CD4-positive, alpha-beta T cell (primary cell): ENCODE measurements around the gene MYRIP. TPM values are rescaled to one million over a fixed set of nuclear protein-coding genes. Genes with fewer than 3 reads are reported as not detected.

Experiments
- ATAC-seq: fragments of 200-7000 bp; cut with Tn5 transposase; one replicate; pipeline ENCODE4 v1.10.0; 2022; ENCODE audit warnings: mild to moderate bottlenecking; ENCODE audit not compliant: poor library complexity
- CTCF ChIA-PET: fragments of 350-600 bp; sonication (Branson Sonifier 250); formaldehyde crosslinking; loops from one replicate; lab custom pipeline; 2021; ENCODE audit warnings: antibody characterized with exemption, inconsistent platforms; lab: Charles Lee
- POLR2A ChIA-PET: fragments of 350-600 bp; sonication (Branson Sonifier 250); formaldehyde crosslinking; loops from one replicate; lab custom pipeline; 2021; ENCODE audit warnings: antibody characterized with exemption, inconsistent platforms; lab: Charles Lee
- DNase-seq, 14 experiments: peaks; one replicate each; pipeline ENCODE4 v3.0.0-alpha.2; 2013 to 2020; ENCODE audit warnings: mixed read lengths in 2 of 14
- H3K27ac ChIP-seq, 2 donors: one replicate each; pipeline versions ENCODE4 v1.5.1 to v1.7.0; 2013; ENCODE audit warnings: low read length in 2 of 2, low read depth in 1 of 2, mild to moderate bottlenecking in 1 of 2
- H3K27me3 ChIP-seq, 2 experiments: 1 replicate in 1 of 2; 2 replicates in 1 of 2; pipeline versions ENCODE4 v1.6.1 to v1.7.0; 2013; ENCODE audit warnings: low read length in 2 of 2, control low read depth in 1 of 2, mild to moderate bottlenecking in 1 of 2, moderate library complexity in 1 of 2; ENCODE audit not compliant: insufficient read depth in 2 of 2, control insufficient read depth in 1 of 2
- H3K36me3 ChIP-seq: one replicate; pipeline ENCODE4 v1.6.1; 2013; ENCODE audit warnings: low read length, control low read depth; ENCODE audit not compliant: insufficient read depth
- H3K4me1 ChIP-seq: one replicate; pipeline ENCODE4 v1.6.1; 2013; ENCODE audit warnings: low read length, control low read depth; ENCODE audit not compliant: insufficient read depth
- H3K4me3 ChIP-seq: one replicate; pipeline ENCODE4 v1.5.1; 2013; ENCODE audit warnings: mild to moderate bottlenecking, low read length, moderate library complexity
- H3K9me3 ChIP-seq, 2 experiments: 1 replicate in 1 of 2; 2 replicates in 1 of 2; pipeline versions ENCODE4 v1.6.1 to v1.7.0; 2013; ENCODE audit warnings: low read length in 2 of 2, mild to moderate bottlenecking in 2 of 2, control low read depth in 1 of 2, moderate library complexity in 1 of 2; ENCODE audit not compliant: control insufficient read depth in 1 of 2, insufficient read depth in 1 of 2
- H3K27ac Mint-ChIP-seq: one replicate; pipeline ENCODE4 v1.8.0; 2020; ENCODE audit warnings: mixed read lengths
- H3K27me3 Mint-ChIP-seq: one replicate; pipeline ENCODE4 v1.8.0; 2021; ENCODE audit warnings: mixed read lengths
- H3K36me3 Mint-ChIP-seq: one replicate; pipeline ENCODE4 v1.8.0; 2021; ENCODE audit warnings: low read depth, mixed read lengths
- H3K4me1 Mint-ChIP-seq: one replicate; pipeline ENCODE4 v1.8.0; 2021; ENCODE audit warnings: low read depth, mixed read lengths
- H3K4me3 Mint-ChIP-seq: one replicate; pipeline ENCODE4 v1.8.0; 2020; ENCODE audit warnings: mild to moderate bottlenecking, mixed read lengths
- H3K9me3 Mint-ChIP-seq: one replicate; pipeline ENCODE4 v1.8.0; 2020; ENCODE audit warnings: mixed read lengths
- intact Hi-C, 2 experiments: fragments of 100-400 bp; cut with DNase I in 1 of 2; cut with micrococcal nuclease in 1 of 2; formaldehyde crosslinking; loops; one replicate each; pipeline versions ENCODE4 v1.15.1 to v1.9.0; 2023 to 2025; cut with DNase I, micrococcal nuclease
- total RNA-seq, 174 experiments: library from RNA in 2 of 174; stranded (reverse) in 2 of 174; gene quantifications; one replicate each; pipeline ENCODE4 v1.2.3 and lab custom pipeline; 2021 to 2026
- TF ChIP-seq, protein P1 (sequence below): fragments of 200-600 bp; IDR thresholded peaks from one replicate; pipeline ENCODE4 v1.8.0; 2022; ENCODE audit warnings: antibody characterized with exemption, mild to moderate bottlenecking

Gene MYRIP
- total RNA-seq, 2 experiments from 2014 or later = not detected

DNA sequence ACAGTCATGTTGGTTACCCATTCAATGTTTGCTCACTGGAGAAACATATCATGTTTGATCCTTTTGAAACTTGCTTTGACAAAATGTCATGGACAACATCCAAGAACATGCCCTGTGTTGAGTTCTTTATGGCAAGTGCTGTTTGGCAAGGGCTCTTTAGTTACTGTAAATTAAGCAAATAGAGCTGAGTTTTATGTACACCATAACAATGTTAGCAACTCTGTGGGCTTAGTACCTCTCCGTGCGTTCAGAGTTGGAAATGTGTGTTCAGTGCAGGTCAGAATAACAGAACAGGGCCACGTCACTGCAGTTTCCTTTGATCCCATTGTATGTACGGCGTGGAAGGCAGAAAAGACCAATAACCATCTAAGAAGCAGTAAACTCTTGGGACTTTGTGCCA, 132.5 kb downstream of the MYRIP start:
- Histone ChIP-seq H3K9me3 (no peaks in the 10 kb centered on the region), H3K4me3 (no peak overlapping the region), H3K27ac (no peak overlapping the region), H3K27me3 (no peaks in the 10 kb centered on the region), H3K4me1 (no peaks in the 10 kb centered on the region), H3K36me3 (no peaks in the 10 kb centered on the region)
- TF ChIP-seq, protein P1, sequence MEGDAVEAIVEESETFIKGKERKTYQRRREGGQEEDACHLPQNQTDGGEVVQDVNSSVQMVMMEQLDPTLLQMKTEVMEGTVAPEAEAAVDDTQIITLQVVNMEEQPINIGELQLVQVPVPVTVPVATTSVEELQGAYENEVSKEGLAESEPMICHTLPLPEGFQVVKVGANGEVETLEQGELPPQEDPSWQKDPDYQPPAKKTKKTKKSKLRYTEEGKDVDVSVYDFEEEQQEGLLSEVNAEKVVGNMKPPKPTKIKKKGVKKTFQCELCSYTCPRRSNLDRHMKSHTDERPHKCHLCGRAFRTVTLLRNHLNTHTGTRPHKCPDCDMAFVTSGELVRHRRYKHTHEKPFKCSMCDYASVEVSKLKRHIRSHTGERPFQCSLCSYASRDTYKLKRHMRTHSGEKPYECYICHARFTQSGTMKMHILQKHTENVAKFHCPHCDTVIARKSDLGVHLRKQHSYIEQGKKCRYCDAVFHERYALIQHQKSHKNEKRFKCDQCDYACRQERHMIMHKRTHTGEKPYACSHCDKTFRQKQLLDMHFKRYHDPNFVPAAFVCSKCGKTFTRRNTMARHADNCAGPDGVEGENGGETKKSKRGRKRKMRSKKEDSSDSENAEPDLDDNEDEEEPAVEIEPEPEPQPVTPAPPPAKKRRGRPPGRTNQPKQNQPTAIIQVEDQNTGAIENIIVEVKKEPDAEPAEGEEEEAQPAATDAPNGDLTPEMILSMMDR = no peak
- no peak for ATAC-seq
- no peak overlapping the region for H3K4me3 Mint-ChIP-seq
- POLR2A ChIA-PET = no interaction called here
- no peak for DNase-seq
- intact Hi-C loops = no loop called here
- peaks cover under 1% of the 10 kb centered on the region for H3K9me3 Mint-ChIP-seq
- H3K27ac Mint-ChIP-seq = no peak overlapping the region
- no peaks in the 10 kb centered on the region for H3K4me1 Mint-ChIP-seq
- H3K36me3 Mint-ChIP-seq = no peaks in the 10 kb centered on the region
- H3K27me3 Mint-ChIP-seq = peaks cover 13% of the 10 kb centered on the region
- CTCF ChIA-PET = no interaction called here

DNA sequence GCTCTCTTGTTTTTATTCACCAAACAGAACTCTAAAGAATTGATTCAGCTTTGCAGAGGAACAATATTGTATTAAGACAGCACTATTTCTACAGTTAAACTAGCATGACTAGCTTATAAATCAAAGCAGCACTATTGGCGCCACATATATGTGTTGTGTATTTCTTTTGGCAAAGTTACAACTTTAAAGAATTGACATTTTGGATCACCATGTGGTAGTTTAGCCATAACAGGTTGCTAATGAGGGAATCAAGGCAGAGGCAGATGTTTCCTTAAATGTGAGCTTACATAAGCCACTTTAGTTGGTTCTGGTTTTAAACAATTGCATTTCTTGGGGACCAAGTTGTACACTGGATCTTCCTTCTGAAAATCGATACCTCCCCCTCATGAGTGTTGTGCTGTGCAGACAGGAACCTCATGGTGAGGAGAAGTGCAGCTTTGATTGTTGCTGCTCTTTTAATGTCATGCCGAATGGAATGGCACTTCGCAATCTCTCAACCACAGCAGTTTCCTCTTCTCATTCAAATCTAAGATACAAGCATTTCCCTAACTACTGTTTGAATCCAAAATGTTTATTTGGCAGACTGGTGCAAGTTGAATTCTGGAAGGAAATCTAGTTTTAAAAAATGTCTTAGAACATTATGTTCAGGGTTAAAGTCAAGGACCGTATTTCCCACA, 151.2 kb downstream of the MYRIP start:
- H3K4me3 ChIP-seq = no peak overlapping the region
- Mint-ChIP-seq H3K9me3 (no peaks in the 10 kb centered on the region), H3K36me3 (no peaks in the 10 kb centered on the region), H3K4me3 (no peak overlapping the region), H3K27me3 (no peaks in the 10 kb centered on the region), H3K27ac (no peak overlapping the region), H3K4me1 (no peaks in the 10 kb centered on the region)
- H3K27me3 ChIP-seq = no peaks in the 10 kb centered on the region
- intact Hi-C loops = no loop called here
- no peaks in the 10 kb centered on the region for H3K4me1 ChIP-seq
- no peak overlapping the region for H3K27ac ChIP-seq
- H3K9me3 ChIP-seq = no peaks in the 10 kb centered on the region
- no peak for ATAC-seq
- POLR2A ChIA-PET = no interaction called here
- no peaks in the 10 kb centered on the region for H3K36me3 ChIP-seq
- no peak for DNase-seq
- CTCF ChIA-PET = no interaction called here
- TF ChIP-seq, protein P1 = no peak

DNA sequence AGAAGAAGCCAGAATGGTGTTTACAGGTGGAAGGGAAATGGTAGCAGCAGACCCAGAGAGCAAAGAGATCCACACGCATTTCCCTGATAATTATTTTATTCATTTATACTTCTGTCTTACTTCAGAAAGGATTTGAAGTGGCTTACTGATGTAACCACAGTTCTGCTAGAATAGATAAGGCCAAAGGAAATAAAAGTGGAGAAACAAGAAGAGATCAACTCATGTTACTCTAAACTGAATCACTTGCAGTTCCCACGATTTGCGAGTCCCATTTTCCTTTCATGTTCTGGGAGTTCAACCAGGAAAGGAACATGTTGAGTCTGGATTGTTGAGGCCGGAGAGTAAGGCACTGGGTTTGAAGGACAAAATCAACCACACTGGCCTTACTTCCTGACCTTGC, 151.8 kb downstream of the MYRIP start:
- Mint-ChIP-seq H3K27ac (no peak overlapping the region), H3K27me3 (no peaks in the 10 kb centered on the region), H3K4me1 (no peaks in the 10 kb centered on the region), H3K4me3 (no peak overlapping the region), H3K9me3 (no peaks in the 10 kb centered on the region), H3K36me3 (no peaks in the 10 kb centered on the region)
- ATAC-seq (no peak), DNase-seq (no peak)
- no peaks in the 10 kb centered on the region for H3K4me1 ChIP-seq
- no peaks in the 10 kb centered on the region for H3K27me3 ChIP-seq
- CTCF ChIA-PET = no interaction called here
- H3K27ac ChIP-seq = no peak overlapping the region
- H3K9me3 ChIP-seq = no peaks in the 10 kb centered on the region
- TF ChIP-seq, protein P1 = no peak
- intact Hi-C loops = no loop called here
- POLR2A ChIA-PET = no interaction called here
- H3K4me3 ChIP-seq = no peak overlapping the region
- H3K36me3 ChIP-seq = no peaks in the 10 kb centered on the region
